T-helper 17 cell (primary cell): ENCODE measurements around the gene MAPK1IP1L. TPM values are rescaled to one million over a fixed set of nuclear protein-coding genes. Genes with fewer than 3 reads are reported as not detected.

Experiments used
- ATAC-seq: fragments of 150-1000 bp; cut with Tn5 transposase; 2 replicates; pipeline ENCODE4 v1.10.0; 2021; ENCODE audit warnings: mild to moderate bottlenecking, moderate library complexity
- DNase-seq, 3 donors: peaks; one replicate each; pipeline versions ENCODE4 v3.0.0 to v3.0.0-alpha.2; 2020 to 2021
- H3K9me3 ChIP-seq: one replicate; pipeline ENCODE4 v1.7.0; 2013; ENCODE audit warnings: low read length, mild to moderate bottlenecking; ENCODE audit not compliant: control insufficient read depth, poor library complexity, severe bottlenecking
- H3K27ac Mint-ChIP-seq: one replicate; pipeline ENCODE4 v1.8.0; 2022; ENCODE audit warnings: mild to moderate bottlenecking, moderate library complexity, mixed read lengths
- H3K27me3 Mint-ChIP-seq: one replicate; pipeline ENCODE4 v1.8.0; 2022; ENCODE audit warnings: mixed read lengths
- H3K36me3 Mint-ChIP-seq: one replicate; pipeline ENCODE4 v1.8.0; 2022; ENCODE audit warnings: low read depth, mixed read lengths
- H3K4me1 Mint-ChIP-seq: one replicate; pipeline ENCODE4 v1.8.0; 2022; ENCODE audit warnings: mild to moderate bottlenecking, mixed read lengths
- H3K4me3 Mint-ChIP-seq: one replicate; pipeline ENCODE4 v1.8.0; 2022; ENCODE audit warnings: mild to moderate bottlenecking, moderate library complexity, mixed read lengths
- total RNA-seq, 4 donors: library from RNA in 2 of 4; stranded (reverse) in 2 of 4; gene quantifications; one replicate each; pipeline ENCODE4 v1.2.3 and lab custom pipeline; 2022 to 2026

Gene MAPK1IP1L
- total RNA-seq, 2 donors from 2014 or later, result 154 to 176 TPM

DNA sequence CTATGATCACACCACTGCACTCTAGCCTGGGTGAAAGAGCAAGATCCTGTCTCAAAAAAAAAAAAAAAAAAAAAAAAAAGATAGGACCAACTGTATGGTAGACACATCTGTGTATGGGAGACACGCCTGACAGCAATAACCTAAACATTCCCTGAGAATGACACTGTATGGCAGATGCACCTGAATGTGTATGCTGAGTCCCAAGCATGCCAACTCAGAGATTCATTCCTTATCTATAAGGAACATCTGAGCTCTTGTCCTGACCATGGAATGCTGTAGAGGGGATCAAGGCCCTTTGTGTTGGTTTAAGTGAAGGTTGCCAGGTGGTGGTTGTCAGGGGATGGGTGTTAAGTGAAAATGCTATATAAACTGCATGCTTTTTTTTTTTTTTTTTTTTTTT is 58.4 kb downstream of the MAPK1IP1L start:
- DNase-seq (no peak), ATAC-seq (no peak)
- H3K4me1 Mint-ChIP-seq, result peaks cover 23% of the 10 kb centered on the region
- no peak overlapping the region for H3K27ac Mint-ChIP-seq
- H3K4me3 Mint-ChIP-seq, result no peak overlapping the region
- H3K27me3 Mint-ChIP-seq, result no peaks in the 10 kb centered on the region
- H3K9me3 ChIP-seq, result no peaks in the 10 kb centered on the region
- H3K36me3 Mint-ChIP-seq, result no peaks in the 10 kb centered on the region

DNA sequence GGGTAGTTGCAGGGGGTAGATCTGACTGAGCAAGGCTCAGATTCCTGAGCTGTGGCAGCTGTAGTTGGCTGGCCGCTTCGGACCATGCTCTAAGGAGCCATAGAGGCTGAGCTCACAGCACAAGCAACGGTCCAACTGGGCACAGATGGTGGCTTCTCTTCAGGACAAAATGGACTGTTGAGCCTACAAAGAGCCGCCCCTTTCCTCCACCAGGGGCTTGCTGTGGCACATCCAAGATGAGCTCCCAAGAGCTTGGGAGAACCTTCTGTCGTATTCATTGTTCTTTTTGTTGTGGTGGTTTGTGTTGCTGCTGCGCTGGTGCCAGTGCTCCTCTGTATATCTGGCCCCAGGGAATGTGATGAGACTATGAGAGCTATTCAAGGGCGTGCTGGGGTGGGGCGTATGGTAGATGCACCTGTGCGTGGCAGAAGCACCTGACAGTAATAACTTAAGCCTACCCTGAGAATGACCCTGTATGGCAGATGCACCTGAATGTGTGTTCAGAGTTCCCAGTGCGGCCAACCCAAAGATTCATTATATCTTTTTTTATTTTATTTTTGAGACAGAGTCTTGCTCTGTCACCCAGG is 59.8 kb downstream of the MAPK1IP1L start:
- no peak for DNase-seq
- H3K4me1 Mint-ChIP-seq, result peaks cover 19% of the 10 kb centered on the region
- H3K27me3 Mint-ChIP-seq, result no peaks in the 10 kb centered on the region
- no peak for ATAC-seq
- H3K4me3 Mint-ChIP-seq, result no peak overlapping the region
- H3K27ac Mint-ChIP-seq, result no peak overlapping the region
- H3K36me3 Mint-ChIP-seq, result no peaks in the 10 kb centered on the region
- H3K9me3 ChIP-seq, result no peaks in the 10 kb centered on the region

DNA sequence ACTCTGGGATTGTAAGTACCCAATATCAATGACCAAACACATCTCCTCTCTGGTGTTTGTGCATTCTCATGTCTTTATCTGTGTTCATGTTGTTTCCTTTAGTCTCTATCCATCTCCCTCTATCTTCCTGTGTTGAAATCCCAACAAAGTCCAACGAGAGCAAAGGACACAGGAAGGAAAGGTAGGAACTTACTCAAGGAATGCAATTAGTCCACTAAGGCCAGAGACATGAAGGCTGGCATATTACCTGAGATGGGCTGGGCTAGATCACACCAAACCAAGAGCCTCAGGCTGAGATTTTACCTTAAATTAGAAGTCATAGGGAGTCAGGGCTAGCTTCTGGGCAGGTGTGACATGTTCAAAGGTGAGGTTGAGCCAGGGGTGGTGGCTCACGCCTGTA is 63.3 kb downstream of the MAPK1IP1L start:
- DNase-seq (no peak), ATAC-seq (no peak)
- Mint-ChIP-seq H3K4me3 (no peak overlapping the region), H3K36me3 (no peaks in the 10 kb centered on the region), H3K4me1 (peaks cover 11% of the 10 kb centered on the region), H3K27me3 (no peaks in the 10 kb centered on the region), H3K27ac (peak overlapping the region; percentile 77)
- no peaks in the 10 kb centered on the region for H3K9me3 ChIP-seq

DNA sequence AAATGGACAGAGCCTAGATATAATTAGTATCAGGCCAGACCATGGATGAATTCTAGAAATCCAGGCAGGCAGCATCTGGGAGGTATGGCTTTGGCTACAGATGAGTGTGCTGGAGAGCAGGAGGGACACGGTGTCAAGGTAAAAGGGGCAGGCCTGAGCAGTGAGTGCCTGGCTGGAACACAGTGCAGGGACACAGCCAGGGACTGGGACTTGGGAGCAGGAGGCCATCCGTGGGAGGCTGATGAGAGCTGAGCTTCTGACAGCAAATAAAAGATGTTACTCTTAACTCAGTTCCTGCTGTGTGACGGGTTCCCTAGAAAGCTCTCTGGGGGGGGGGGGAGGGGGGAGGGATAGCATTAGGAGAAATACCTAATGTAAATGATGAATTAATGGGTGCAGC is 64.0 kb downstream of the MAPK1IP1L start:
- H3K9me3 ChIP-seq, result no peaks in the 10 kb centered on the region
- Mint-ChIP-seq H3K4me3 (no peak overlapping the region), H3K27ac (peak overlapping the region; percentile 77), H3K4me1 (peaks cover 13% of the 10 kb centered on the region), H3K36me3 (no peaks in the 10 kb centered on the region), H3K27me3 (no peaks in the 10 kb centered on the region)
- ATAC-seq (no peak), DNase-seq (no peak)

DNA sequence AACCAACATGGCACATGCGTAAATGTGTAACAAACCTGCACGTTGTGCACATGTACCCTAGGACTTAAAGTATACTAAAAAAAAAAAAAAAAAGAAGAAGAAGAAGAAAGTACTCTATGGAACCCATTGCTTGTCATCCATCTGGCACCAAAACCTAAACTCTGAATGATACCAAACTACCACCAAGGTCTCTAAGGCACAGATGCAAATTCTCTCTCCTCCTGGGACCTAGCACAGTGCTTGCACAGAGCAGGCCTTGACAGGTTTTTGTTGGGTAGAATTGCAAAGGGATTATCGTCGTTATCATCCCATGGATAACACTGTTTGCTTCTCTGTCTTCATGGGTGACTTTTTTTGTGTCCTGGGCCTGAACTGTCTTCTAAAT is 64.4 kb downstream of the MAPK1IP1L start:
- no peak for ATAC-seq

DNA sequence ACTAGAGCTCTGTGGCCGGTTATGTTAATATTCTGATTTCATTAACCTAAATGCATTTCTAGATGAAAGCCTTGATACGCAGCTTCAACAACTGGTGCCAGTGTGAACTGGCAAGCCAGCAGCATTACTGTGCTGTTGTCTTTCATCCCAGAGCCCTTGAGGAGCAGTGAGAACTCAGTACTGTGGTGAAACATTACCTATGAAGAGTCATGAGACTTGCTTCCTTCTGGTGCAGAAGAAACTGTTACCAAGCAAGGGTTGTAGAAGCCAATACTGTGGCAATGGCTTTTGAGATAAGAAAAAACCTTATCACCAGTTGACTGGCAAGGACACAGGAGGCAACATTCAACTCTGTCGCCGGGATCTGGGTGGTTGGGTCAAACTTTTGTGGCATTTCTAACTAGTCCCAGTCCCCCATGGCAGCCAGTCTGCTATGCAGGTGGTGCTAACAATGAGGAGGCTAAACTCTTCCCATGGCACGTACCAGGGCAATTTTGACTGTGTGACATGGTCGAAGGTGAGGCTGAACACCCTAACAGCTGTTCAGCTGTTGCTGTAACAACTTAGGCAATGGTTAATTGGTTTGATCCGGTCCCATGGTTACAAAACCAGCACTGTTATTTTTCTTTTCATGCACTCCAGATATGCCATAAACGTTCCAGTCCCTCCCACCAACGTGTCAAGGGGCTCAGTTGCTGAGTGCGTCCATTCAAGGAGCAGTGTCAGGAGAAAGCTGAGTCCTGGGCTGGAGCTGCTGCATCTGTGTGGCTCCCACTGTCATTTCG is 65.0 kb downstream of the MAPK1IP1L start:
- Mint-ChIP-seq H3K4me3 (no peak overlapping the region), H3K27ac (no peak overlapping the region), H3K36me3 (no peaks in the 10 kb centered on the region), H3K4me1 (peaks cover 13% of the 10 kb centered on the region), H3K27me3 (no peaks in the 10 kb centered on the region)
- DNase-seq (no peak), ATAC-seq (no peak)
- no peaks in the 10 kb centered on the region for H3K9me3 ChIP-seq

More for the DNA sequence above, 64.4 kb downstream of the MAPK1IP1L start:
- no peak overlapping the region for H3K4me3 Mint-ChIP-seq
- H3K27ac Mint-ChIP-seq, result no peak overlapping the region
- H3K27me3 Mint-ChIP-seq, result no peaks in the 10 kb centered on the region
- no peaks in the 10 kb centered on the region for H3K36me3 Mint-ChIP-seq
- H3K9me3 ChIP-seq, result no peaks in the 10 kb centered on the region
- no peak for DNase-seq
- H3K4me1 Mint-ChIP-seq, result peaks cover 13% of the 10 kb centered on the region

DNA sequence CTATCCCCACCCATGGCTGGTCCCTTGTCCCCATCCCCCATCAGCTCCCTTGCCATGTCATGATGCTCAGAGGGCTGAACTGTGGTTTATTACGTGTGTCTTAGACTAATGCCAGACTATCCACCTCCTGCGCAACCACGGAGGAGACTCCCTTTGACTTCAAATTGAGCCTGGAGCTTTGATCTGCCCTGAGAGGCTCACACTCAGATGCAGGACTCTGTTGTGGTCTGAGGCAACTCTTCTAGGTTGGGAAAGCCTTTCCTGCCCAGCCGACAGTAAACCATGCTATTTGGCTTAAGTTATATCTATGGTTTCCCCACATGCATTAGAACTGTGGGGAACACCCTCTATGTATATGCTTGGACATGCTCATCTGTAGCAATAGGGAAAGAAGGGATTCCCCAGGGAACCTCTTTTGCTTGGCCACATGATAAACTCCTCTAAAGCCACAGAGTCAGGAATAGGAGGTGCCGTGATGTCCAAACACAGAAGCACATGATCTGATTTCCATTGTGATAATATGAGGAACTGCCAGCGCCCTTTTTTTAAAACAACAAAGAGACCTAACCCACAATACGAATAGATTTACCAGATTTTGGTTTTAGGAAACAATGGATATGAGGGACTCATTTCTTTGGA is 66.5 kb downstream of the MAPK1IP1L start:
- H3K9me3 ChIP-seq, result no peaks in the 10 kb centered on the region
- H3K27ac Mint-ChIP-seq, result no peak overlapping the region
- no peak for DNase-seq
- H3K4me1 Mint-ChIP-seq, result peaks cover 17% of the 10 kb centered on the region
- ATAC-seq, result peak; percentile 52
- H3K4me3 Mint-ChIP-seq, result no peak overlapping the region
- H3K36me3 Mint-ChIP-seq, result no peaks in the 10 kb centered on the region
- H3K27me3 Mint-ChIP-seq, result no peaks in the 10 kb centered on the region

DNA sequence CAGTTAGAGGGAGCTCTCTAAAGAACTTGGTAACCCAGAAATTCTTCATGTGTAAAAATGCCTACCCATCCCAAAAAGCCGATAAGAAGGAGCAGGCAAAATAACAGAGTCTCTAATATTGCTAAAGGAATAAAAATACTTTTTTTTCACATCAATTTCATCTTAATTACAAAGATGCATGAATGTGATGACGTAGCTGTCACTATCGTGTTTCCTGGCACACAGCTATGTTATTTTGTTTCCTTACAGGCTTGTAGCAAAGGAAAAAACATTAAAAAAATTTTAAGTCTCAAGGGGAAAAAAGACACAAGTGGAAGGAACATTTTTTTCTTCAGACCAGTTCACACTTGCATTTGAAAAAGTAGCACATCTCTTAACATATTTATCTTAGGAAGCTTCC is 67.3 kb downstream of the MAPK1IP1L start:
- ATAC-seq (no peak), DNase-seq (no peak)
- peak overlapping the region; percentile 69 for H3K27ac Mint-ChIP-seq
- no peaks in the 10 kb centered on the region for H3K36me3 Mint-ChIP-seq
- H3K27me3 Mint-ChIP-seq, result no peaks in the 10 kb centered on the region
- H3K4me3 Mint-ChIP-seq, result no peak overlapping the region
- peaks cover 13% of the 10 kb centered on the region for H3K4me1 Mint-ChIP-seq
- H3K9me3 ChIP-seq, result no peaks in the 10 kb centered on the region

Other genes with a start within 250 kb of the MAPK1IP1L start
- gene GCH1, start 148.8 kb upstream of the MAPK1IP1L start, total RNA-seq, result 10 to 100 TPM; 42.5 to 46.0 TPM
- 1 to 10 TPM; 2.7 to 2.8 TPM for gene WDHD1, start 24.5 kb upstream of the MAPK1IP1L start, total RNA-seq
- 10 to 100 TPM; 26.5 to 27.3 TPM for gene SOCS4, start 24.4 kb upstream of the MAPK1IP1L start, total RNA-seq
- gene LGALS3, start 77.6 kb downstream of the MAPK1IP1L start, total RNA-seq, result 10 to 100 TPM; 38.7 to 49.8 TPM
- gene DLGAP5, start 139.9 kb downstream of the MAPK1IP1L start, total RNA-seq, result under 1 TPM in 1 of 2 donors, not detected in 1; 0.12 TPM
- 10 to 100 TPM; 20.5 to 27.8 TPM for gene FBXO34, start 219.8 kb downstream of the MAPK1IP1L start, total RNA-seq